Stimulated activated CD4-positive, alpha-beta T cell treated with anti-CD3 and anti-CD28 coated beads, Interleukin-12 subunit alpha, Interleukin-12 subunit beta, amount 100 ng/mL, for 4 hours (primary cell): ENCODE data around the gene KRT34.
"Not testable (repeated sequence)": the region's sequence is repeated elsewhere in the genome, so short reads cannot be mapped to it uniquely, and the experiment has no call there.

Experiments
- DNase-seq: peaks from one replicate; pipeline ENCODE4 v3.0.0-alpha.2; 2020

KRT34 gene

GRCh38 chr17:41403404-41404023 is 21.4 kb upstream of the KRT34 start:
- DNase-seq, result no peak

- no peak for DNase-seq
These were observed 20.1 kb upstream of the KRT34 start for GRCh38 chr17:41402161-41402560.

GRCh38 chr17:41396996-41397660 is 15.0 kb upstream of the KRT34 start, which contains the start of gene KRT31:
Gene KRT31 (minus strand): TSS chr17:41397608. CDS start chr17:41397539, 69 bp downstream.
- no peak for DNase-seq

GRCh38 chr17:41396340-41396739 is 14.2 kb upstream of the KRT34 start:
- DNase-seq, result no peak

- no peak for DNase-seq
These were observed 13.5 kb upstream of the KRT34 start for GRCh38 chr17:41395611-41396010.

DNA sequence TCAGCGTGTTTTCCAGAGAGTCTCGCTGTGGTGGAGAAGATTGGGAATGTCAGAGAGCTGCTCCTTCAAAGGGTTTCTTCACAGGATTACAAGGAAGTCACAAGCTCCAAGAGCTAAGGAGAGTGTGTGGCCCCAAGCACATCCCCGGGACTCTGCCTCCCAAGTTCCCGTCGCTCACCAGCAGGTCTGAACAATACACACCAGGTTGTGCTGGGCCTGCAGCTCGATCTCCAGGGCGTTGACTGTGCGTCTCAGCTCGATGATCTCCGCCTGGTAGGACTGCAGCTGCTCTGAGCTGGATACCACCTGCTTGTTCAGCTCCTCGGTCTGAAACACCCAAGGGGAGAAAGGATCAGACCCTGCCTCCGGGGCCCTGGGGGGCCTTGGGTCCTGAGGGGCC is 12.9 kb upstream of the KRT34 start:
- not testable (repeated sequence) for DNase-seq

DNA sequence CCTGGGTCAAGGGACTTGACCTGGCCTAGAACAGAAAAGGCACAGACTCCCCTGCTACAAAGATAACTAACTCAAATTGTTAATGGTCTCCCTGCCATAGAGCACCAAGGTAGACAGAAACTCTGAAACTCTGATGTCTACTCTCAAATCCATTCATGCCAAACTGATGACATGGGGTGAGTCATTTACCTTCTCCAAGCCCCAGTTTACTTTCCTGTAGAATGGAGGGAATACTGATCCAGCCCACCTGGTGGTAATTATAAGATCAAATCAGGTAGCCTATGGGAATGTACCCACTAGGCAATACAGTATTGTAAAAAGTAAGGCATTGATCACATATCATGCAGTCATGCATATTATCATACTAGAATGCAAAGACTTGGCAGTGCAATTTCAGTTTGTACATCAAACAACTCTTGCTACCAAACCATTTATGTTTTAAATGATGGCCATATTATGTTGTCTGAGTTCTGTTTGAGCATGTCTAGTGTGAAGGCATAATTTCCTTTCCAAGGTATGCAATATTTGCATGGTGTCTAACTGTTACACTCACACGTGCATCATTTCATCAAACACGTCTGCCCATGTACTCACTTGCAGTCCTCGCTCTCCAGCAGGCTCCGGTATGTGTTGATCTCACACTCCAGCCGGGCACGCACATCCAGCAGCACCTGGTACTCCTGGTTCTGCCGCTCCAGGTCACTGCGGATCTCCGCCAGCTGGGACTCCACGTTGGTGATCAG is 12.3 kb upstream of the KRT34 start:
- DNase-seq, result no peak

DNA sequence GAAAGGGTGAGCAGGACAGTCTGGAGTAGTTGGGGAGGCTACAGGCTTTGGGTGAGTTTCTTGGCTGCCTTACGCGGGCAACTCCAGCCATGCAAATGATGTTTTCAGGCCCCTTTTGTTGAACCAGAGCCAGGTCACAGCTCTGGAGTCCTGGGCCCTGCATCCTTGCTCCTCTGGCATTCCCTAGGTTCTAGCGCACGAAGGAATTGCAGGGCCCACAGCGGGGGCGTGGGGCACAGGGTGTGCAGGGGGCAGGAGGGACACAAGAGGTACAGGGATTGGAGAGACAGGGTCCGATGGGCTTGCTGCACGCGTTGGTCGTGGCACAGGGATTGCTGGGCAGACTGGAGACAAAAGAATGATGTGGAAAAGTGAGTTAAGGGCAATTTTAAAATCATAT is 11.7 kb upstream of the KRT34 start:
- no peak for DNase-seq

GRCh38 chr17:41393294-41393693 is 11.2 kb upstream of the KRT34 start:
- DNase-seq, result no peak

GRCh38 chr17:41392278-41392677 is 10.2 kb upstream of the KRT34 start:
- no peak for DNase-seq

DNA sequence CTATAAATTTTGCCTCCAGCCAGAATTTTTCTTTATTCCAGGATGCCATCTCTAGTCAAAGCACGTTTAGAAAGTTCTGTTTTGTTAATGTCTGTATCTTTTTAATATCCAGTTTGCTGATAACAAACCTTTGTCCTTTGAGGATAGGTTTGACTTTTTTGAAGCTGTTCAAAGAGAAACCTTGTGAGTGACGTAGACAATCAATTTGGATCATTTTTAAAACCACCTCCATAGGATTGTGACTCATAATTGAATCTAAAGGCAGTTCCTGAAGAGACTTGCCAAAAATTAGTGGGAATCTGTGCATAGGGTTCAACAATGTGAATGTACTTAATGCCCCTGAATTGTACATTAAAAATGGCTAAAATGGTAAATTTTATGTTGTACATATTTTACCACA is 9.4 kb upstream of the KRT34 start:
- DNase-seq, result no peak

- DNase-seq, result no peak
These were observed 8.4 kb upstream of the KRT34 start for GRCh38 chr17:41390411-41390938.

- no peak for DNase-seq
These were observed 5.6 kb upstream of the KRT34 start for GRCh38 chr17:41387670-41388069.

DNA sequence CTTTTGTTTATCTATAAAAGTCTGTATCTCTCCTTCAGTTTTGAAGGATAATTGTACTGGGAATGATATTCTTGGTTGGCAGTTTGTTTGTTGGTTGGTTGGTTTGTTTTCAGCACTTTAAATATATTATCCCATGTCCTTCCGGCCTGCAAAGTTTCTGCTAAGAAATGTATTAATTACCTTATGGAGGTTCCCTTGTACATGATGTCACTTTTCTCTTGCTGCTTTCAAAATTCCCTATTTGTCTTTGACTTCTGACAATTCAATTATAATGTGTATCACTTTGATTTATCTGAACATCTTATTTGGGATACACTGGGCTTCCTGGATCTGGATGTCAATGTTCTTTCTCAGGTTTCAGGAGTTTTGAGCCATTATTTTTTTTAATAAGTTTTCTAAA is 4.1 kb upstream of the KRT34 start:
- DNase-seq, result no peak

DNA sequence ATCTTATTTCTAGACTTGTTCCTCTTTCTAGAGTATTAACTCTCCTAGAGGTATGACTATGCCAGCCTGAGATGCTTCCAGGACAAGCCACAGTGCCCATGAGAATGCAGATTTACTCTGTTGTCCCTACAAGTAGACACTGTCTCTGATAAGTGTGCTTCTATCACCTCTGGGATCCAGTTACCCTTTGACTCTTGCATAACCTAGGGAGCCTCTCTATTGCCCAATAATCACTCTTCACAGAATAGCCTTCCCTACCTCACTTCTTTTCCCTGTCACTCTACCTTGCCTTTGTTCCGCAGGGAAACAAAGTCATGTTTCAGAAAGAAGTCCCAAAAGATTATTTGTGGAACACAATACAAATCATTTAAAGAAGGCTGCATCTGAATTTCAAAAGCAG is 1.6 kb upstream of the KRT34 start:
- no peak for DNase-seq

DNA sequence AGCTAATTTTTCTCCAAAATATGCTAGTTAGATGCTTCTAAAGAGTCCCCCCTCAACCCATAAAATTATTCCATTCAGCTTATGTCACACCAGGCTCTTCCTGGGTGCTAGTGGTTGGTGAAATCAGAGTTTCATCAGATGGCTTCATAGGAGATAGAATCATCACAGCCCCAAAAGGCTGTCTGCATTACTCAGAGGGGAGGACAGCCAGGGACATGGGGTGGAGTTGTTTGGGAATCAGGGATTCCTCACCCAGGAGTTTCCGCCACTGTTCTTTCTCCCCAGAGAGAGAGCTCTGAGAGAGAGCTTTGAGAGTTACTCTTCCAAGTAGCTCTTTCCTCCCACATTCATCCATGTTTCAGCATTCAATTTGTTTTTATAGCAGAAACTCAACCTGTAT is 288 bp upstream of the KRT34 start:
- no peak for DNase-seq

DNA sequence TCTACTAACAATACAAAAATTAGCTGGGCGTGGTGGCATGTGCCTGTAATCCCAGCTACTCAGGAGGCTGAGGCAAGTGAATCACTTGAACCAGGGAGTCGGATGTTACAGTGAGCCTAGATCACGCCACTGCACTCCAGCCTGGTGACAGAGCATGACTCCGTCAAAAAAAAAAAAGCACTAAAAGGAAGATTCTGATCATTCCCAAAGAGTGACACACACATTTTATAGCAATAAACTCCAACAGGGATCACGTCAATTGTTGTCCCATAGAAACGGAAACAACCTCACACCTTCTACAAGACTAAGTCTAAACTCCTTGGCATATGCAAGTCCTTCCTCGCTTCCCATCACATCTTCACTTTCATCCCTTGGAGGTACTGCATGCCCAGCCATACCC is 2.0 kb downstream of the KRT34 start:
- DNase-seq, result not testable (repeated sequence)

GRCh38 chr17:41377546-41377945 is 4.6 kb downstream of the KRT34 start:
- no peak for DNase-seq

DNA sequence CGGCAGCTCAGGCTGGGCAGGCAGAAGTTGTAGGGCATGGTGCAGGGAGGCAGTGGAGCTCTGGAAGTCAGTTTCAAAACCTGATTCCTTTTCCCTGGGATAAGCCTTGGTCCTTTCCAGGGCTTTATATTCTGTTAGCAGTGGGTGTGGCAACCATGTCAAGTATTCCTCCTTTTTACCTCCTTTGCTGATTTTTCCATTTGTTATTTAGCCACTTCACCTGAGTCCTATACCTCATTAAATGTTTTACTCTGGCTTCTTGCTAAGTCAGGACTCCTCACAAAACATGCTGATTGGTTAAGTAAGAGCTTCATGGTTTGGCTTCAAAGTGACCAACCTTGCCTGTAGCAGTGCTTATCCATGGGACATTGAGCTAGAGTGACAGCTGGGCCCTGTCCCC is 12.4 kb downstream of the KRT34 start, which contains the start of gene KRT33B:
Gene KRT33B (minus strand): TSS at position 101 of the 400 bp plus-strand sequence. CDS start 63 bp downstream, at position 38.
- DNase-seq, result no peak

DNA sequence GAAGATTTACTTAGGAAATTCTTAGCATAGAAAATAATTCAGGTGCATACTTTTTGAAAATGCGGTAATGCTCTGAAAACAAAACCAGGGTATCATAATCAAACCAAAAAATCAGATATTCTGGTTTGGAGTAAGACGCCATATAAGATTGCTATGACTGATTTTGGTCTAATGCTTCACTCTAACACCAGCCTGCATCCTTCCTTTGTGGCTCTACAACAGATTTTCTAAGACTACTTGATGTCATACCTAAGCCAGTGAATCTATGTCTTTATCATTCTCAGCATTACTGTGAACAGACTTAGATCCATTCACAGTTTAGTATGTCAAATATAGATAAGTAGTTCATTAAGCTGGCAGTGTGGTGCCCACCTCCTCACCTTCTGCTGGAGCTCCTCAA is 13.1 kb downstream of the KRT34 start:
- DNase-seq, result no peak

DNA sequence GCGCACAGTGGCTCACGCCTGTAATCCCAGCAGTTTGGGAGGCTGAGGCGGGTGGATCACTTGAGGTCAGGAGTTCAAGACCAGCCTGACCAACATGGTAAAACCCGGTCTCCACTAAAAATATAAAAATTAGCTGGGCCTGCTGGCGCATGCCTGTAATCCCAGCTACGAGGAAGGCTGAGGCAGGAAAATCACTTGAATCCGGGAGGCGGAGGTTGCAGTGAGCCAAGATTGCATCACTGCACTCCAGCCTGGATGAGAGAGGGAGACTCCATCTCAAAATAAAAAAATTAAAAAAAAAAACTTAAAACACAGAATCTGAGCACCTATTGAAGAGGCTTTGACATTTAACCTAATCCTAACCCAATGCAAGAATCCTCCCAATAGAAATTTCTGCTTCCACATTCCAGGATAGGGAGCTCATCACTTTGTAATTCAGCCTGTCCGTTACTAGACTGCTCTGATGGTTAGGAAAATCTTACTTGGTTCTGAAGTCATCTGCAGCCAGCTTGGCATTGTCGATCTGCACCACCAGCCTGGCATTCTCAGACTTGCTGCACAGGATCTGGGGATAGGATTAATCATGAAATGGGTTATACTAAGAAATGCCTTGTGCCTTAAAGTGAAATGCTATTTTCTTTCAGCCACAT is 14.6 kb downstream of the KRT34 start:
- DNase-seq, result no peak

DNA sequence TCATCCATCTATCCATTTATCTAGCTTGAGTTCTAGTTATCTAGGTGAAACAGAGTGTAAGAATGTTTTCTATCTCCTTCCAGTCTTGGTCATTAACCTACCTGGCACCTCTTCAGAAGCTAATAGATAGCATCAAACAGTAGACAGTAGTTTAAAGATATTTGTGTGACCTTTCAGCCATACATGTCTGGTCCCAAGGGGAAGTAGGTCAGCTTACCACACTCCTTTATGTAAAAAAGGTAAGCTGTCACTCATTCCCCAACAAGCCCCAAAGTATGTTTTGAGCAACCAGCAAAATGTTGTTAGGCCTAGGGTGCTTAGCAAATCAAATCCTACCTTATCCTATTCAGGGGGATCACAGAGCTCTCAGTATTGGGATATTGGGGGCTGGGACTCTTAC is 16.0 kb downstream of the KRT34 start:
- DNase-seq, result no peak

DNA sequence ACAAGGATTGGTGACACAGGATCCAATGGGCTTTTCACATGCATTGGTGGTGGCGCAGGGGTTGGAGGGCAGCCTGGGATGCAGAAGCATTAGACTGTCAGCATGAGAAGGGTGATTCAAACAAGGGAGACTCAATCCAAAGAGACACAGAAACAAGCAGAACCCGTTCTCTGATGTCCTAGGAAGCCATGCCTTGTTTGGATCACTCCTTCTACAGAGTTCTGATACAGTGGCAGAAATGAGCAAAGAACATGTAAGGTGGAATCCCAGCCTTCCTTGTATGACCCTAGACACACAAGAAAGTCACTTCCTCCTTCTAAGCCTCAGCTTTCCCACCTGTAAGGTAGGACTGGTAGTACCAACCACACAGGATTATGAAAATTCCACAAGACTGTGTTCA is 18.2 kb downstream of the KRT34 start:
- no peak for DNase-seq
